AG08396 (cell line): ENCODE data around the gene ARCN1.
"Not testable (repeated sequence)": the region's sequence is repeated elsewhere in the genome, so short reads cannot be mapped to it uniquely, and the experiment has no call there.

Experiments
- DNase-seq: peaks from one replicate; pipeline ENCODE4 v3.0.0; 2012; ENCODE audit warnings: low spot score, mixed read lengths

Gene ARCN1

DNA sequence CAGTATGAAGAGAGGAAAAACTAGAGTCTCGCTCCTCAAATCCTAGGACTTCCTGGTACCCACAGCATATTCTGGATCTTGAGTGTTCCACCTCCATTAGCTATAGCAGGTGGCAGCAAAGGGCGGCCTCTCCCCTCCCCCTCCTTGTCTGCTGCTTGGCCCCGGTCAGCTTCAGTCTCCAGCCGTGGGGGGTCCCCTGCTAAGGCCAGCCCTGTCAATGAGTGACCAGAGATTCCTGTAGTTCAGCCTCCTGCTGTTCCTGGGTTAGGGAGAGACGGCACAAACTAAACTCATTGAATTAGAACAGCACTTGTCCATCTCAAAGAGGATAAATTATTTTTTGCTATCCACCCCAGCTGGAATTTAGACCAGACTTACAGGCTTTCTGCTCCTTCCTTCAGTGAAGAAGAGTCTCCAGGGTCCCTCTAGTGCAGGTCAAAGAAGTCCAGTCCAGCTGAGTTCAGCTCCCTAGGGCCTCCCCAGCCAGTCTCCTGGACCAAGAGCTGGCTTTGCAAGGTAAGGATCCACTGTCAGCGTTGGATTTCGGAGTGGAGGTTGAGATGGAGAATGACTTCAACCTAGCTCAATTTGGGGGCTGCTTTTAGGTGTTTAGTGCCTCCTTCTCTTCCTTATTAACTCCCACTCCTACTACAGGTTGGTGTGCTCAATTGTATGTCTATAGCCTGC, 34.1 kb downstream of the ARCN1 start:
- DNase-seq, result no peak

DNA sequence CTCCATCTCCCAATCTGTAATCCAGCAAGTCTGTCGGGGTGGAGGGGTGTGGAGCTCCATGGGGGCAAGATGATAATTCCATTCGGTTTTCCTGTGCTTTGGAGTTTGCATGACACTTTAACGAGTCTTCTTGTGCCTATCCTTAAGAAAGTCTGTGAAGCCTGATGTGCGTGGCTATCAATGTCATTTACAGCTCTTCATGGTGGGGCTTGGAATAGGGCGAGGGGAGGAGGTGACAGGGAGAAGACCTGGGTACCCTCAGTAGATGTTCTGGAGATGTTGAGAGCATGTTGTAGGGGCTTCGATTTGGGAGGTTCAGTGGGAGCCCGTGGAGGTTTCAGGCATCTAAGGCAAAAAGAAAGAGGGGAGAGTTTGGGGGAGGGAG, 34.6 kb downstream of the ARCN1 start:
- DNase-seq, result no peak

DNA sequence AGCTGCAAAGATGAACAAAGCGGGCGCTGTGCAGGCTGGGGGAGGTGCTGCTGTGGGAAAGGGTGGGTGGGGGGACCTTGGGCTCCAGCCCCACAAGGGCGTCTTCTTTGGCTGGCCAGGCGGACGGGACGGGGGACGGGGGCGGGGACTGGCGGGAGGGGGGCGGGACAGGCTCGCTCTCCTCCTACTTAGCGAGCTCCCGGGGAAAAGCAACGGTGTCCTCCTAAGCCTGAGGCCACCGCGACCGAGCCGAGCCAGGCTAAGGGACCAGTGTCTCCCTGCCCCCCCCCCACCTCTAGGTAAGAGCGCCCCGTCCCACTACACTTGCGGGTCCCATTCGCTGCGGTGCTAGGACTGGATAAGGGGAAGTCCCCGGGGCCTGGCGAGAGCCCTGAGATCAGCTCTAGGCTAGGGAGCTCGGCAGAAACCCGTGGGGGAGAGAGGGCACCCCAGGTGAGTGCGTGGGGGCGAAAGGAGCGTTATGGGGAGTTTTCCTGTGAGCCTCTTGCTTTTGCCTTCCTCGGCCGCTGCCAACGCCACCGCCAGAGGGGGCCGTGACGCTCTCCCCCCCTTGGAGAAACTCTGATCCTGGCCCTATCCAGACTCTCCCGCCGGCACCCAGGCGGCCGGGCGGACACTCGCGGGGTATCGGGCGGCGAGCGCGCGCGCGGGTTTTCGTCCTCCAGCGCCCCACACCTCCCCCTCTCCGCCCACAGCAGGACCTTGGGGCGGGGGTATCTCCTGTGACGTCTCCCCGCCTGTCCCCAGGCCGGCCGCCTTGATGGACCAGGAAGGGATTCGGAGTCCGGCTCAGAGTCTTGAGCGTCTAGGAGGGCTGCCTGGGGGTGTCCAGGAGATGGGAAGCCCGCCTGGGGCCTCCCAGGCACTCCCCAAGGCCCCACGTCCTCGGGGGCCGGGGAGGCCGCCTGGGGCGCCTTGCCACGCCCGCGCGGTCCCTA, 35.5 kb downstream of the ARCN1 start, which contains the start of gene PHLDB1:
TSS of gene PHLDB1 (plus strand) at position 215 of the 959 bp plus-strand sequence. CDS start 6,222 bp downstream, outside the sequence.
- peak; percentile 82 for DNase-seq

DNA sequence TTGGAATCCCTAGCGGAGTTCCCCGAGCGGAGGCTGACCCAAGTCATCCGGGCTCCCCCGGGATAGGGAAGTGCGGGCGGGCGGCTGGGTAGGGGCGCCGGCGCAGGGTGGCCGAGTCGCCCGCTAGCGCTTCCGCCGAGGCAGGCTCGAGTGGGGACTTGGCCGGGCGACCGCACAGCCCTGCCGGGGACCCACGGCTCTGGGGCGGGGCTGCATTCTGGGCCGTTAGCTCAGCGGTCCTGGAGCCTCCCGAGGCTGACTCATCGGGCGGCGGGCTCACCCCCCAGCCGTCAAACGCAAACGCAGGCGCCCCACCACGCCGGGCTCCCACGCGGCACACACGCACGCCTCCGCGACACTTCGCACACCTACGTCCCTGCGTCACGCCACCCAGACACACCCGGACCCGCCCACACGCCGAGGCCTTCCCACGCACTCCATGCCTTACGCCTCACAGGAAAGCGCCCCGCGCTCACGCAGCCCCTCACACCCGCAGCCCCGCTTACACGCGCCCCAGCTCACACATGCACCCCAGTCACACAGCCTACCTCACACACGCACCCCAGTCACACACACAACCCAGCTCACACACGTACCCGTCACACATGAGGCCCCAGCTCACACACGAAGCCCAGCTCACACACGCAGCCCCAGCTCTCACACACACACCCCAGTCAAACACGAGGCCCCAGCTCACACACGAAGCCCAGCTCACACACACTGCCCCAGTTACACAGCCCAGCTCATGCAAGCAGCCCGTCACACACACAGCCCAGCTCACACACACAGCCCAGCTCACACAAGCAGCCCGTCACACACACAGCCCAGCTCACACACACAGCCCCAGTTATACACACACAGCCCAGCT, 36.4 kb downstream of the ARCN1 start:
- DNase-seq, result peak; percentile 88

DNA sequence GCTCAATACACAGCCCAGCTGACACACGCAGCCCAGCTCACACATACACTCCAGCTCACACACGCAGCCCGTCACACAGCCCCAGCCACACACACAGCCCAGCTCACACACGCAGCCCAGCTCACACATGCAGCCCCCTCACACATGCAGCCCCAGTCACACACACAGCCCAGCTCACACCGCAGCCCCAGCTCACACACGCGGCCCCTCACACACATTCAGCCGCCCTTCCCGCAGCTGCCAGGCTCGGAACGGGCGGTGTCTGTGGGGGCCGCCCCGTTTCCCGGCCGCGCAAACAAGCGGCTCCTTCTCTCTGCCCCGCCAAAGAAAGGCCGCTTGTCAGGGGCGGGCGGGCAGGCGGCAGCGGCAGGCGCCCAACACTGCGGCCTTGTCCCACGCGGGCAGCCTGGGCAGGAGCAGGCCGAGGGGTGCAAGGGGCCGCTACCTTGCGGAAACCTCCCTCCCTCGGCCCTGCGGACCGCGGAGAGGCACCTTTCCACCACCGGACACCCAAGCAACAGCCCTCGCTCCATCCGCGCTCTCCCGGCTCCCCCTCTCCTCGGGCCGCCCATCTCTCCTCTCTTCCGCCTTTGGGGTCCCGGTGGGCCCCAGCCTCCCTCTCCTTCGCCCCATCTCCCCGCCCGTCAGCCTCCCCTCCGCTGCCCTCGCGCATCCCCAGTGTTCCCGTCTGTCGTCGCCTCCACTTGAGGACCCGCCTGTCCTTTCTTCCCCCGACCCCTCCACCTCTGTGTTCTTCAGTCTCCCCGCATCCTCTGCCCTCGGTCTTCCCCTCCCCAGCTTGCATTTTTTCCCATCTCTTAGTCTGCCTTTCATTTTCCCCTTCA, 37.4 kb downstream of the ARCN1 start:
- DNase-seq, result no peak

DNA sequence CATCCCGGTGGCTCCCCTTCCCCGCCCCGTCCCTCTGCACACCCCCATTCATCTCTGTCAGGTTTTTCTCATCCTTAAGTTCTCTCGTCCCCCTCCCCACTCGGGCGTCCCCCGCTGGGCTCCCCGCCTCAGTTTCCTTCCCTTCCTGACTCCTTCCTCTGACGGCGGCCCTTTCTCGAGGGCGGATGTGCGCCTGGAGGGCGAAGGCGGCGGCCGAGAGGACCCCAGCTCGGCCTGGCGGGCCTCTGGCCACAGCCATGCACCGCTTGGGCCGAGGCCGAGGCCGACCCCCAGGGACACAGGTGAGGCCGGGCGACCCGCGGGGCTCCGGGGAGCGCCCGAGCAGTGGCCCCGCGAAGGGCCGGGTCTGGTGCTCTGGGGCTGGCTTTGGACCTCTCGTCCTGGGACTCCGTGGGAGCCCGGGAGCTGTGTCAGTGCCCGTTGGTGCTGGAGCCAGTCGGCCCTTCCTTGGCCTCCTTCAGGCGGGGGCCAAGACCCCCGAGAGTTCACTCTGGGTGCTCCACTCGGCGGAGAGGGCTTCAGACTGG, 38.1 kb downstream of the ARCN1 start:
- DNase-seq, result no peak

DNA sequence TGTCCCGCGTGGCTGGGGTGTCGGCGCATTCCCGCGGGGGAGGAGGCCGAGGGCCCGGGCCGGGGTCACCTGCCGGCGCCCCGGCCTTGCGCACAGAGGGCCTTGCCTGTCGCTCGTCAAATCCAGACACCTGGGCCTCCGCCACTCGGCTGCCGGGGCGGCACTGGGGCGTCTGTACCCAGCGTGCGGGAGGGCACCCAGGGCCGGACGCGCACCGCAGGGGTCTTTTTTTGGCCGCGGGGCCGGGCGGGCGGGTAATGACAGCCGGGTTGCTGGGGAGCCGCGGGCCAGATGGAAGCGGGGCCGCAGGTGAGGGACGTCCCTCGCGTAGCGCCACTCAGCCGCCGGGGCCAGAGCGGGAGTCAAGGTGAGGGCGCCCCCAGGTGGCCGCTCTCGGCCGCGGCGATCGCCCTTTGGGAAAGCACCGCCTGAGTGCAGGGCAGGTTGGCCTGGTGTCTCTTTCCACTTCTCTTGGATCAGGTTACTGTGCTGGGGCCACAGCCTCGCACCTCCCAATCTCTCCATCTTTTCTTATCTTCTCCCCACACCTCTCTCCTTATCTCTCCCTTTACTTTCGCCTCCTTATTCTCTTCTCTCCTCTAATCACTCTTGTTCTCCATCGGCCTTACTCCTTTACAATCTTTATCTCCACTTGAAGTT, 38.7 kb downstream of the ARCN1 start:
- peak; percentile 60 for DNase-seq

DNA sequence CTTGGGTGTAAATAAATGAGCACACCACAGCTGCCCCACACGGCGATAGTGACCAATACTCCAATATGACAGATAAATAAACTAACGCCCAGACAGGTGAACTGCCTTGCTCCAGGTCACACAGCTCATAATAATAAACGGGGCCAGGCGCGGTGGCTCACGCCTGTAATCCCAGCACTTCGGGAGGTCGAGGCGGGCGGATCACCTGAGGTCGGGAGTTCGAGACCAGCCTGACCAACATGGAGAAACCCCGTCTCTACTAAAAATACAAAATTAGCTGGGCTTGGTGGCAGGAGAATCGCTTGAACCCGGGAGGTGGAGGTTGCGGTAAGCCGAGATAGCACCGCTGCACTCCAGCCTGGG, 39.2 kb downstream of the ARCN1 start:
- DNase-seq, result not testable (repeated sequence)

DNA sequence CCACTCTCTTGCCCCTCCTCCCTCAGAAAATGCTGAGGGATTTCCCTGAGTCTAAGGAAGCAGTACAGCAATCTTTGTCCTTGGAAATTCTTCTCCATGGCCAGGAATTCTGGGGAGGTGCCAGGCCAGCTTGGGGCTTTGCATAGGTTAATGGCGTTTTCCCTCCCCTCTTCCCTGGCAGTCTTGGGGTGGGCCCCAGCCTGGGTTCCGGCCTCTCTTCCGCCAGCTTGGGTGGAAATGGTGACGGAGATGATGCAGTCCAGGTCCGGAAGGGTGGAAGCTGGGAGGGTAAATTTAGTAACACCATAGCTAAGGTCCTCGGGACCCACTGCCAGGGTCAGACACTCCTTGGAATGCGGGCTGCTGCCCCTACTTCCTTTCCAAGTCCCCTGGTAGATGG, 40.2 kb downstream of the ARCN1 start:
- no peak for DNase-seq

DNA sequence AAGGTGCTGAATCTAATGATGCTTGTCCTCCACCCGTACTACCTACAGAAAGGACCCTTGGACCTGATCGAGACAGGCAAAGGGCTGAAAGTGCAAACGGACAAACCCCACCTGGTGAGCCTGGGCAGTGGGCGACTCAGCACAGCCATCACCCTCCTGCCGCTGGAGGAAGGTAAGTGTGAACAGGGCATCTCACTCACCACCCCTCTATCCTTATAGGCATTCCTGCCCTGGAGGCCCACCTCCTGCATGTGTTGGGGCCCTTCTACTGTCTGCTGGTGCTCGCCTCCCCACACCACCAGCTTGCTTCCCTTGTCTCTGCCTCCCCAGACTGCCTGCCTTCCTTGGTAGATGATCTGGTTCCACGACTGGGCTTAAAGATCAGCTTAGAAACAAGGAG, 42.3 kb downstream of the ARCN1 start:
- DNase-seq, result no peak

DNA sequence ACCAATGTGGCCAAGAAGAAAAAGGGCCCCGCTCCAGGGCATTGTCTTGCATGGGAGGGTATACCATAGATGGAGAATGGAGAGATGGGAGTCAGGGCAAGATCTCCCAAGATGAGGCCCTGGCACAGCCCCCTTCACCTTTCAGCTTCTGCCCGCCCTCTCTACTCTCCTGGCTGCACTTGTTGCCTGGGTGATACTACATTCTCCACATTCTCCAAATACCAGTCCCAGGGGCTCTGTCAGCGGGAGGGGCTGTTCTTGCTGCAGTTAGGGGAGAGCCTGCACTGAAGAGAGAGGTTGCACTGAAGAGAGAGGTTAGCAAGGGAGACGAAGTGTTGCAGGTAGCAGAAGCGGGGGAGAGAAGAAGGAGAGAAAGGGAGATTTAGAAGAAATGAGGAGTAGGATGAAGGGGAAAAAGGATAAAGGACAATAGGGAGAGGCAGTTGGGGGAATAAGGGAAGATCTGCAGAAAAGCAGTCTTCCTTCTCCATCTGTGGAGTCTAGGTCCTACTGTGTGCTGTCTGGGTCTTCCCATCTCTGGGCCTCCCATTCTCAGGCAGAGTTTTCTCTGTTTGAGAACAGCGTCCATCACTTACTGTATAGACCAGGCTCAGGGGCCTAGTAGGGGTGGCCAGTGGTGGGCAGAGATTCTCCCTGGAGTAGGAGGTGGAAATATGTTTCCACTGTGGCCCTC, 43.2 kb downstream of the ARCN1 start:
- DNase-seq, result no peak

DNA sequence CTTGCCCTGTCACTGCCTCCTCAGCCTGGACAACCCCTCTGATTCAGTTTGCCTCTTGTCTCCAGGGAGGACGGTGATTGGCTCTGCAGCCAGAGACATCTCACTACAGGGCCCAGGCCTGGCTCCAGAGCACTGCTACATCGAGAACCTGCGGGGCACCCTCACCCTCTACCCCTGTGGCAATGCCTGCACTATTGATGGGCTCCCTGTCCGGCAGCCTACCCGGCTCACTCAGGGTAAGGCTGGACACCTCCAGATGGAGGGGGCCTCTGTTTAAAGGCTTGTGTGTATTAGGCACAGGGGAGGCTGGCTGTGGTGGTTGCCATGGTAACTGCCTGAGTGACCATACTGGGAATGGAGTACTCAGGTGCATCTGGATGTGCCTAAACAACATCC, 43.8 kb downstream of the ARCN1 start:
- no peak for DNase-seq

DNA sequence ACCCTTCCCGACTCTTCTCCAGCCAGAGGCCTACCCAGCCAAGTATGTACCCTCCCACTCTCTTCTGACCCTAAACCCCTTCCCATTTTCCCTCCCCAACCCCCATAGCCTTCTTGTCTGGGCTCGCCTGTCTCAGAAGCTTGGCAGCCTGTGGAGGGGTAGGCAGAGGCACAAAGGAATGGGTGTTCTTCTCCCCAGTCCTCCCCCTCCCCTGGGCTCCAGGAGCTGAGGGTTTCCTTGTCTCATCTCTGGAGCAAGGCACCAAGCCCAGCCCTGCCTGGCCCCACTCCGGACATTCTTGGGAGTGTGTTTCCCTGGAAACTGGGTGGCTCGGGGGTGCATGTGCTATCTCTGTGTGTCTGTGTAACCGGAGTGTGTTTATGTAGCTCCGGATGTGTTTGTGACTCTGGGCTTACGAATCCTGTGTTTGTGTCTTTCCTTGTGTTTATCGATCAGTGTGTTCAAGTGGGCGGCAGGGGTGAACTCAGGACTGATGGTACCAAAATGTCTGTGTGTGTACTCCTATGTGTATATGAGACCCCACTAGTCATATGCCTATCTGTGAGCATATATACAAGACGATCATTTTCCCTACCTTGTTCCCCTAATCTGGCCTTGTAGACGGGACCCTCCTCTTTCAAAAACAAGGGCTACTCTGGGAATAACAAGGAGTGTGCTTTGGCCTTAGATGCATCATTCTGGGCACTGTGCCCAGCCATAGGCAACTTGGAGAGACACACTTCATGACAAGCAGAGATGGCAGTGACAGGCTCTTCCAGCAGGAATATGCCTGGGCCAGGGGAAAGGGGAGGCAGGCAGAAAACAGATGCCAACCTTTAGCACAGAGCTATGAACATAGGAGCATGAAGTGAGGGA, 46.1 kb downstream of the ARCN1 start:
- DNase-seq, result peak; percentile 75

DNA sequence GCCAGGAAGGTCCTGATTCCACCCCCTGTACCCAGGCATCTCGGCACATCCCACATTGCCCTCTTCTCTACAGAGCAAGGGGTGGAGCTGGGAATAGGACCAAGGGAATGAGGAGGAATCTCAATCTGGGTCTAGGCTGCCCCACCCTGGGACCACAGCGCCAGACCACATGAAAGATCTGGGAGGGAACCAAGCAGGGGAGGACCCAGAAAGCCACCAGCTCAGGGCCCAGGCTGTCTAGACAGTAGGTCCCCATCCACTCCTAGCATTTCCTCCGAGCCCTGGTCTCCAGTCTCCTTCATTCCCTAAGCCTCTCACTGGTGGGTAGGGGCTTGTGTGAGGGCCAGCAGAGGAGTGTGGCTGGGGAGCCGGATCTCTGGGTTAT, 46.8 kb downstream of the ARCN1 start:
- peak; percentile 51 for DNase-seq

DNA sequence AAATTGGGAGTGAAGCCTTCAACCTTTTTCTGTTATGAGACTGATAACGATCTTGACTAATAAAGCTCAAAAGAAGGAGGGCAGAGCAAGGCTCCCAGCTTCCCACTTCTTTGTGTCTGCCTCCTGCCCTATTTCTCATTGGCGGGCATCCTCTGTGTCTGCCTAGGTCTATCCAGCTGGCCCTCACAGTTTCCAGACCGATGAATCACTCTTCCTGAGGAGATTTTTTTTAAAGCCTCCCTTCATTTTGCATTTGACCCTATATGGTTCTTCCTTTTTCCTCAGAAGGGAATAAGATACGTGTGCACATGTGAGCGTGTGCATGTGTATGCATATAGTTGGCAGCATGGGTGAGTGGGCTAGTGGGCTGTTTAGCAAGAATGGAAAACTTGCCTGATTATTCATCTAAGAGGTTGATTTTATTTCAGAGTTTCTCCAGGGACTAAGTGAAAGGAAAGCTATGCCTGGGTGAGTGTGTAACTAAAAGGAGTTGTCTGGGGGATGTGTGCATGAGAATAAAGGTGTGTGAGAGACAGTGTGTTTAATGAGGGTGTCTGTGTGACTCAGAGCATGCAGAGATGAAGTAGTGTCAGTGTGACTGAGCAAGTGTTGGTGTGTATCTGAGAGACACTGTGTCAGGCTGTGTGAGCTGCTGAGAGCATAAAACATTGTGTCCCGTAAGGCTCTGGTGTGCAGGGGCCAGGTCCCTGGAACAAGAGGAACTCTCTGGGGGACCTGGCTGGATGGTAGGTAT, 47.4 kb downstream of the ARCN1 start:
- peak; percentile 84 for DNase-seq

DNA sequence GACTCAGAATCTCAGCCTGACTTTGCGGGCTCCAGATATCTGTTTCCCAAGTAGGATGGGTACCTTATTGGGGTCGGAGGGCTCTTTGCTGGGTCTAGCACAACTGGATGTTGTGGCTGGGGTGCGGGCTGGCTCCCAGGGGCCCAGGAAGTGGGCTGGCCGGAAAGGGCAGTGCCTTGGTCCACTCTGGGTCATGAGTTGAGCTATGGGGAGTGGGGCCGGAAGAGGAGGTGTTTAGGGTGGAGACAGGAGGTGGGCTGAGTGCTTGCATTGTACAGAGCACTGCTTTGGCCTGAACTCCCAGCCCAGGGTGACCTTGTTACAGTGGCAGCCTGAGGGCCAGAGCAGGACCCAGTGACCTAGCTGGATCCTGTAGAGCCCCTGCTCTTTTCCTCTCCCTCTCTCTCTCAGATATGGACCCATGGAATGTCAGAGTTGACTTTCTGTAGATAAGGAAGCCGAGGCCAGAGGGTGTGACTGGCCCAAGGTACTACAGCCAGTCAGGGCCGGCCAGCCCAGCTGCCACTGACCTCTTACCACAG, 48.4 kb downstream of the ARCN1 start:
- DNase-seq, result no peak

DNA sequence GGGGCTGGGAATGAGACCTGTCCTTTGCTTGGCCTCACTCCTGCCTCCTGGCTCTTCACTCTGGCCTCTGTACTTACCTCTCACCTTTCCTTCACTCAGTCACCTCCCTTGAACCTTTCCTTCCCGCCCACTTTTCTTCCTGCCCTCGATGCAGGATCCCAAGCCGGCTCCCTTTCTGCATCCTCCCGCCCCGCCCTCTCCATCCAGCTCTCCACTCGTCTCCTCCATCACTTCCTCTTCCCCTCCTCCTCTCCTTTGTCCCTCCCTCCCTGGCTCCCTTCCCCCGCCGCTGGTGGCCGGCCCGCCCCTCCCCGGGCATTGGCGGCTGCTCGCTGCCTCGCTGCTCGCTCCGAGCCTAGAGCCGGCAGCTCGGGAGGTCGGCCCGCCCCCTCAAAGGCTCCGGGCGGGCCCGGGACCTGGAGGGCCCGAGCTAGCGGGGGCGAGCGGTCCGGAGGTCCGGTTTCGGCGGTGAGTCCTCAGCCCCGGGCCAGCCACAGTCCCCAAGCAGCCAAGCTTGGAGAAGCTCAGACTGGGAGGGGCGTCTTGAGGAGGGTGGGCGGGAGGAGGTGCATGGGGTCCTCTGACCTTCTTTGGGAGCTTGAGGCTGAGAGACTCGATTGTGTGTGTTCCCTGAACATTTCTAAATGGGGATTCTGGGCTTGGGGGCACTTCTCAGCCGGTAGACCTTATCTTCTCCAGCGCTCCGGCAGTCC, 49.0 kb downstream of the ARCN1 start:
- DNase-seq, result peak; percentile 84
